Measurements from ENCODE around the gene ZHX3.

Gene ZHX3

GRCh38 chr20:41175727-41176330 lies 141.7 kb downstream of the ZHX3 start:
- Histone ChIP-seq H3K9ac (no peak overlapping the region), H3K36me3 (ENCODE audit: insufficient read depth) (no peaks in the 10 kb centered on the region), H3K79me2 (ENCODE audit: insufficient read depth, low read depth) (no peaks in the 10 kb centered on the region), H2AFZ (ENCODE audit: low read depth) (no peak overlapping the region), H3K4me3 (IDR thresholded peaks at IDR 0.05; ENCODE audit: insufficient read depth, low read depth, low read length) (no peak overlapping the region), H3K27ac (no peak overlapping the region), H3K4me1 (ENCODE audit: low read depth, poor library complexity, severe bottlenecking) (no peaks in the 10 kb centered on the region), H3K27me3 (ENCODE audit: insufficient read depth, low read depth) (no peaks in the 10 kb centered on the region), H4K20me1 (ENCODE audit: insufficient read depth) (no peaks in the 10 kb centered on the region), H3K4me2 (no peak overlapping the region)
- TF ChIP-seq CTCF (conservative IDR thresholded peaks at IDR 0.05; ENCODE audit: low read depth, low read length), result no peak

- H3K36me3 ChIP-seq (ENCODE audit: insufficient read depth), result no peaks in the 10 kb centered on the region
- H2AFZ ChIP-seq (ENCODE audit: low read depth), result no peak overlapping the region
- no peak for TF ChIP-seq CTCF (conservative IDR thresholded peaks at IDR 0.05; ENCODE audit: low read depth, low read length)
- no peak overlapping the region for H3K27ac ChIP-seq
- no peak overlapping the region for H3K9ac ChIP-seq
- no peaks in the 10 kb centered on the region for H4K20me1 ChIP-seq (ENCODE audit: insufficient read depth)
- H3K27me3 ChIP-seq (ENCODE audit: insufficient read depth, low read depth), result no peaks in the 10 kb centered on the region
- H3K4me1 ChIP-seq (ENCODE audit: low read depth, poor library complexity, severe bottlenecking), result no peaks in the 10 kb centered on the region
- H3K79me2 ChIP-seq (ENCODE audit: insufficient read depth, low read depth), result no peaks in the 10 kb centered on the region
- H3K4me3 ChIP-seq (IDR thresholded peaks at IDR 0.05; ENCODE audit: insufficient read depth, low read depth, low read length), result no peak overlapping the region
- no peak overlapping the region for H3K4me2 ChIP-seq
Measured at GRCh38 chr20:41175201-41175651, 142.3 kb downstream of the ZHX3 start.

GRCh38 chr20:41174782-41175181 lies 142.7 kb downstream of the ZHX3 start:
- H3K9ac ChIP-seq, result no peak overlapping the region
- no peak overlapping the region for H2AFZ ChIP-seq (ENCODE audit: low read depth)
- no peaks in the 10 kb centered on the region for H4K20me1 ChIP-seq (ENCODE audit: insufficient read depth)
- no peaks in the 10 kb centered on the region for H3K4me1 ChIP-seq (ENCODE audit: low read depth, poor library complexity, severe bottlenecking)
- no peaks in the 10 kb centered on the region for H3K27me3 ChIP-seq (ENCODE audit: insufficient read depth, low read depth)
- H3K36me3 ChIP-seq (ENCODE audit: insufficient read depth), result no peaks in the 10 kb centered on the region
- no peak overlapping the region for H3K4me2 ChIP-seq
- no peak for TF ChIP-seq CTCF (conservative IDR thresholded peaks at IDR 0.05; ENCODE audit: low read depth, low read length)
- H3K79me2 ChIP-seq (ENCODE audit: insufficient read depth, low read depth), result no peaks in the 10 kb centered on the region
- H3K4me3 ChIP-seq (IDR thresholded peaks at IDR 0.05; ENCODE audit: insufficient read depth, low read depth, low read length), result no peak overlapping the region
- H3K27ac ChIP-seq, result no peak overlapping the region

- H3K79me2 ChIP-seq (ENCODE audit: insufficient read depth, low read depth), result no peaks in the 10 kb centered on the region
- no peak for TF ChIP-seq CTCF (conservative IDR thresholded peaks at IDR 0.05; ENCODE audit: low read depth, low read length)
- H3K4me3 ChIP-seq (IDR thresholded peaks at IDR 0.05; ENCODE audit: insufficient read depth, low read depth, low read length), result no peak overlapping the region
- no peak overlapping the region for H3K4me2 ChIP-seq
- no peak overlapping the region for H3K27ac ChIP-seq
- H3K36me3 ChIP-seq (ENCODE audit: insufficient read depth), result no peaks in the 10 kb centered on the region
- no peaks in the 10 kb centered on the region for H4K20me1 ChIP-seq (ENCODE audit: insufficient read depth)
- H3K4me1 ChIP-seq (ENCODE audit: low read depth, poor library complexity, severe bottlenecking), result no peaks in the 10 kb centered on the region
- H3K9ac ChIP-seq, result no peak overlapping the region
- H2AFZ ChIP-seq (ENCODE audit: low read depth), result no peak overlapping the region
- no peaks in the 10 kb centered on the region for H3K27me3 ChIP-seq (ENCODE audit: insufficient read depth, low read depth)
Measured at GRCh38 chr20:41174373-41174772, 143.2 kb downstream of the ZHX3 start.
